HepG2 (cell line): ENCODE results near the gene VPS13D. TPM values are rescaled to one million over a fixed set of nuclear protein-coding genes. Genes with fewer than 3 reads are reported as not detected.

Experiments used
- ATAC-seq: fragments of 200-7000 bp; cut with Tn5 transposase; 3 replicates; pipeline ENCODE4 v1.9.1; 2020; ENCODE audit warnings: mild to moderate bottlenecking, moderate library complexity
- BruUV-seq: library from RNA; stranded (reverse); fragments of 400-500 nt; replicated peaks from 2 replicates; lab custom pipeline; 2021; lab: Mats Ljungman, UMichigan
- CTCF ChIA-PET: fragments of 300-600 bp; formaldehyde crosslinking; extraction: SDS; loops from one replicate; lab custom pipeline; 2021; ENCODE audit warnings: low total read pairs, inconsistent platforms, low intra/inter-chr PET ratio; lab: Yijun Ruan, JAX
- POLR2A ChIA-PET: fragments of 350-600 bp; sonication (Branson Sonifier 250); formaldehyde crosslinking; loops from one replicate; lab custom pipeline; 2020; ENCODE audit warnings: antibody characterized with exemption, inconsistent platforms; lab: Yijun Ruan, JAX
- DNase-seq: peaks from one replicate; pipeline ENCODE4 v3.0.0-alpha.2; 2015; ENCODE audit warnings: low spot score
- FAIRE-seq: peaks from 3 replicates; lab custom pipeline; 2011; peaks lifted over from hg19 to GRCh38; lab: Jason Lieb, UNC
- H2AFZ ChIP-seq: one replicate; pipeline ENCODE4 v1.6.1; 2011; ENCODE audit warnings: low read length, inconsistent platforms
- H3K27ac ChIP-seq: fragments of 300-600 bp; 3 replicates; pipeline ENCODE4 v1.8.0; 2011; ENCODE audit warnings: mixed run types, mild to moderate bottlenecking, mixed read lengths, low read length, inconsistent platforms; ENCODE audit not compliant: insufficient read depth; ENCODE audit errors: extremely low read length
- H3K27me3 ChIP-seq, 2 experiments: fragments of 200-600 bp in 1 of 2; 2 replicates in 1 of 2; 3 replicates in 1 of 2; pipeline versions ENCODE4 v1.6.0 to v1.8.0; 2011; ENCODE audit warnings: low read length in 2 of 2, mild to moderate bottlenecking in 2 of 2, moderate library complexity in 2 of 2, inconsistent platforms in 1 of 2; ENCODE audit not compliant: insufficient read depth in 2 of 2, control insufficient read depth in 1 of 2
- H3K36me3 ChIP-seq, 2 experiments: fragments of 200-600 bp in 1 of 2; replicated peaks in 1 of 2; 2 replicates in 1 of 2; 3 replicates in 1 of 2; pipeline versions ENCODE4 v1.5.1 to v1.8.0; 2011; ENCODE audit warnings: low read length in 2 of 2, inconsistent platforms in 1 of 2; ENCODE audit not compliant: insufficient read depth in 2 of 2, control insufficient read depth in 1 of 2
- H3K4me1 ChIP-seq: 2 replicates; pipeline ENCODE4 v1.5.1; 2012; ENCODE audit warnings: low read length, inconsistent platforms; ENCODE audit not compliant: insufficient read depth
- H3K4me2 ChIP-seq: 2 replicates; pipeline ENCODE4 v1.6.0; 2011; ENCODE audit warnings: low read depth, low read length, inconsistent platforms
- H3K4me3 ChIP-seq, 3 experiments: fragments of 200-600 bp in 1 of 3; sonication (generic), shearing (Covaris generic) in 1 of 3; replicated peaks in 1 of 3; 2 replicates each; pipeline ENCODE4 v1.5.1; 2011 to 2016; ENCODE audit warnings: low read length in 3 of 3, inconsistent platforms in 2 of 3, low read depth in 2 of 3, mild to moderate bottlenecking in 2 of 3, control low read depth in 1 of 3, mixed read lengths in 1 of 3; ENCODE audit not compliant: insufficient read depth in 1 of 3
- H3K79me2 ChIP-seq: one replicate; pipeline ENCODE4 v1.6.1; 2011; ENCODE audit warnings: low read length, inconsistent platforms; ENCODE audit not compliant: insufficient read depth
- H3K9ac ChIP-seq: 2 replicates; pipeline ENCODE4 v1.6.0; 2011; ENCODE audit warnings: mild to moderate bottlenecking, low read depth, low read length, inconsistent platforms; ENCODE audit not compliant: insufficient read depth
- H3K9me3 ChIP-seq: 2 replicates; pipeline ENCODE4 v1.5.1; 2012; ENCODE audit warnings: mild to moderate bottlenecking, low read length
- H4K20me1 ChIP-seq: 2 replicates; pipeline ENCODE4 v1.6.0; 2011; ENCODE audit warnings: inconsistent platforms, mild to moderate bottlenecking, low read length, moderate library complexity; ENCODE audit not compliant: insufficient read depth
- AGO2 ChIP-seq: fragments of 200-400 bp; formaldehyde crosslinking; optimal IDR thresholded peaks from 2 replicates; pipeline ENCODE3; 2017; ENCODE audit warnings: mild to moderate bottlenecking, low read depth, low read length, moderate library complexity
- POLR2AphosphoS5 ChIP-seq: IDR thresholded peaks from 2 replicates; pipeline ENCODE4 v1.6.1; 2012; ENCODE audit warnings: low read depth, low read length
- SOX13 ChIP-seq, 3 experiments: fragments of 450-650 bp in 1 of 3; sonication (generic) in 1 of 3; formaldehyde crosslinking in 1 of 3; IDR thresholded peaks in 2 of 3; conservative IDR thresholded peaks in 1 of 3; 2 replicates each; pipeline versions ENCODE4 v1.5.0 to v1.6.1; 2016 to 2020; ENCODE audit warnings: antibody characterized with exemption in 1 of 3, mild to moderate bottlenecking in 1 of 3, missing compliant biosample characterization in 1 of 3, missing genetic modification reagents in 1 of 3, moderate library complexity in 1 of 3
- SRSF9 ChIP-seq: fragments of 200-400 bp; formaldehyde crosslinking; IDR thresholded peaks from 2 replicates; pipeline ENCODE4 v1.6.1; 2018; ENCODE audit warnings: borderline replicate concordance, mild to moderate bottlenecking, low read depth, low read length; ENCODE audit not compliant: insufficient read depth, poor library complexity, severe bottlenecking
- U2AF1 ChIP-seq: fragments of 200-400 bp; formaldehyde crosslinking; optimal IDR thresholded peaks from 2 replicates; pipeline ENCODE3; 2017; ENCODE audit warnings: mild to moderate bottlenecking, low read depth, low read length
- WGBS: methylation state at CpG from one replicate; pipeline ENCODE4 v1.1.6; 2017; ENCODE audit warnings: low lambda C conversion rate; 5-methylcytosine and 5-hydroxymethylcytosine counted together
- in situ Hi-C: cut with HindIII; loops from 2 replicates; pipeline ENCODE4 v1.10.0; 2017; ENCODE audit warnings: low pct_unique_long_range_greater_than_20kb; ENCODE audit not compliant: extremely low pct_ligation_motif_present
- intact Hi-C: fragments of 100-400 bp; cut with micrococcal nuclease; formaldehyde crosslinking; loops from one replicate; pipeline ENCODE4 v1.10.0; 2022; ENCODE audit not compliant: unreplicated experiment
- polyA plus RNA-seq, 8 experiments: library from polyadenylated mRNA; depleted of rRNA in 3 of 8; stranded (reverse) in 7 of 8; unstranded in 1 of 8; fragments of >200 nt; fragmentation: Illumina TruSeq in 4 of 8; extraction: Trizol in 4 of 8; gene quantifications; 2 replicates each; pipeline versions ENCODE4 v1.2.1 to v1.2.3, GENCODE V29; 2011 to 2016; ENCODE audit warnings: low read depth in 4 of 8, missing spikeins in 1 of 8, mixed read lengths in 1 of 8; ENCODE audit not compliant: insufficient read depth in 1 of 8
- total RNA-seq, 5 experiments: library from RNA; depleted of rRNA; stranded (reverse); fragments of >200 nt; fragmentation: Illumina TruSeq; extraction: Trizol; gene quantifications; 2 replicates each; pipeline ENCODE4 v1.2.3, GENCODE V29; 2016; ENCODE audit warnings: low read depth in 1 of 5
- TF ChIP-seq, protein P1 (sequence below): sonication (generic); formaldehyde crosslinking; IDR thresholded peaks from 2 replicates; pipeline ENCODE4 v1.9.0; 2021; ENCODE audit warnings: mild to moderate bottlenecking, missing genetic modification reagents
- TF ChIP-seq, protein P2 (sequence below): sonication (generic); formaldehyde crosslinking; IDR thresholded peaks from 2 replicates; pipeline ENCODE4 v1.5.0; 2020; ENCODE audit warnings: missing genetic modification reagents
- TF ChIP-seq, protein P3 (sequence below): sonication (generic); formaldehyde crosslinking; conservative IDR thresholded peaks from 2 replicates; pipeline ENCODE4 v1.8.0; 2022; ENCODE audit warnings: low read depth, missing genetic modification reagents

Gene VPS13D
- total and polyA plus RNA-seq, 2 of the 13 experiments (the other 11 are each of a cell fraction or from before 2014, with no cell fraction given): 8.6 to 13.9 TPM

DNA sequence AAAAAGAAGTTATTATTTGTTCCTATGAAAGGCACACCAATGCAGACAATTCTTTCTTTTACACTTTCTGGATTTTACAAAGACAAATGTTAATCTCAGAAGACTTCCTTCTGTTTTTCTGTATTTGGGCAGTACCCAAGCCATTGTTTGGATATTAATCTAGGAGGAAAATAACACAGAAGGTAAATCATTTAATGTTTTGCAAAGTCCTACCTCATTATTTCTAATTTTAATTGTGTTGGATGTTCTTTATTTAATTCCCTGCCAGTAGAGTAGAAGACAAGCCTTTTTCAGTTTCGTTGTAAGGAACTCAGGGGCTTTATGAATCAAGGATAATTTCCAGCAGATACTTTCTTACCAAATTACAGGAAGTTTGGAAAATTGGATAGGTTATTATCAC lies 118.3 kb downstream of the VPS13D start:
- in situ Hi-C loops: no loop called here
- POLR2A ChIA-PET: interaction anchor here (1.1 kb wide), 1 partner anchor 271 kb away, joined by 3 read pairs; no protein-coding TSS in a partner anchor

More for the DNA sequence above, 118.3 kb downstream of the VPS13D start:
- no peak overlapping the region for H3K4me2 ChIP-seq
- WGBS: 93% methylated on average over 1 of the region's 1 CpG
- no peak overlapping the region for H3K27ac ChIP-seq
- H3K4me3 ChIP-seq: no peak overlapping the region
- no peak overlapping the region for H3K9ac ChIP-seq
- no TSS peak for BruUV-seq
- H3K27me3 ChIP-seq: no peaks in the 10 kb centered on the region
- H3K79me2 ChIP-seq: no peaks in the 10 kb centered on the region
- H4K20me1 ChIP-seq: no peaks in the 10 kb centered on the region
- CTCF ChIA-PET: no interaction called here
- peaks cover 7 to 25% of the 10 kb centered on the region in 2 experiments; a peak in 4 of 5 replicates for H3K36me3 ChIP-seq
- ATAC-seq: no peak
- TF ChIP-seq, protein P1, sequence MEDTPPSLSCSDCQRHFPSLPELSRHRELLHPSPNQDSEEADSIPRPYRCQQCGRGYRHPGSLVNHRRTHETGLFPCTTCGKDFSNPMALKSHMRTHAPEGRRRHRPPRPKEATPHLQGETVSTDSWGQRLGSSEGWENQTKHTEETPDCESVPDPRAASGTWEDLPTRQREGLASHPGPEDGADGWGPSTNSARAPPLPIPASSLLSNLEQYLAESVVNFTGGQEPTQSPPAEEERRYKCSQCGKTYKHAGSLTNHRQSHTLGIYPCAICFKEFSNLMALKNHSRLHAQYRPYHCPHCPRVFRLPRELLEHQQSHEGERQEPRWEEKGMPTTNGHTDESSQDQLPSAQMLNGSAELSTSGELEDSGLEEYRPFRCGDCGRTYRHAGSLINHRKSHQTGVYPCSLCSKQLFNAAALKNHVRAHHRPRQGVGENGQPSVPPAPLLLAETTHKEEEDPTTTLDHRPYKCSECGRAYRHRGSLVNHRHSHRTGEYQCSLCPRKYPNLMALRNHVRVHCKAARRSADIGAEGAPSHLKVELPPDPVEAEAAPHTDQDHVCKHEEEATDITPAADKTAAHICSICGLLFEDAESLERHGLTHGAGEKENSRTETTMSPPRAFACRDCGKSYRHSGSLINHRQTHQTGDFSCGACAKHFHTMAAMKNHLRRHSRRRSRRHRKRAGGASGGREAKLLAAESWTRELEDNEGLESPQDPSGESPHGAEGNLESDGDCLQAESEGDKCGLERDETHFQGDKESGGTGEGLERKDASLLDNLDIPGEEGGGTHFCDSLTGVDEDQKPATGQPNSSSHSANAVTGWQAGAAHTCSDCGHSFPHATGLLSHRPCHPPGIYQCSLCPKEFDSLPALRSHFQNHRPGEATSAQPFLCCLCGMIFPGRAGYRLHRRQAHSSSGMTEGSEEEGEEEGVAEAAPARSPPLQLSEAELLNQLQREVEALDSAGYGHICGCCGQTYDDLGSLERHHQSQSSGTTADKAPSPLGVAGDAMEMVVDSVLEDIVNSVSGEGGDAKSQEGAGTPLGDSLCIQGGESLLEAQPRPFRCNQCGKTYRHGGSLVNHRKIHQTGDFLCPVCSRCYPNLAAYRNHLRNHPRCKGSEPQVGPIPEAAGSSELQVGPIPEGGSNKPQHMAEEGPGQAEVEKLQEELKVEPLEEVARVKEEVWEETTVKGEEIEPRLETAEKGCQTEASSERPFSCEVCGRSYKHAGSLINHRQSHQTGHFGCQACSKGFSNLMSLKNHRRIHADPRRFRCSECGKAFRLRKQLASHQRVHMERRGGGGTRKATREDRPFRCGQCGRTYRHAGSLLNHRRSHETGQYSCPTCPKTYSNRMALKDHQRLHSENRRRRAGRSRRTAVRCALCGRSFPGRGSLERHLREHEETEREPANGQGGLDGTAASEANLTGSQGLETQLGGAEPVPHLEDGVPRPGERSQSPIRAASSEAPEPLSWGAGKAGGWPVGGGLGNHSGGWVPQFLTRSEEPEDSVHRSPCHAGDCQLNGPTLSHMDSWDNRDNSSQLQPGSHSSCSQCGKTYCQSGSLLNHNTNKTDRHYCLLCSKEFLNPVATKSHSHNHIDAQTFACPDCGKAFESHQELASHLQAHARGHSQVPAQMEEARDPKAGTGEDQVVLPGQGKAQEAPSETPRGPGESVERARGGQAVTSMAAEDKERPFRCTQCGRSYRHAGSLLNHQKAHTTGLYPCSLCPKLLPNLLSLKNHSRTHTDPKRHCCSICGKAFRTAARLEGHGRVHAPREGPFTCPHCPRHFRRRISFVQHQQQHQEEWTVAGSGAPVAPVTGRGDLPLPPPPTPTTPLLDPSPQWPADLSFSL (CRISPR knock-in tag): no peak
- no peak for TF ChIP-seq POLR2AphosphoS5
- TF ChIP-seq, protein P2, sequence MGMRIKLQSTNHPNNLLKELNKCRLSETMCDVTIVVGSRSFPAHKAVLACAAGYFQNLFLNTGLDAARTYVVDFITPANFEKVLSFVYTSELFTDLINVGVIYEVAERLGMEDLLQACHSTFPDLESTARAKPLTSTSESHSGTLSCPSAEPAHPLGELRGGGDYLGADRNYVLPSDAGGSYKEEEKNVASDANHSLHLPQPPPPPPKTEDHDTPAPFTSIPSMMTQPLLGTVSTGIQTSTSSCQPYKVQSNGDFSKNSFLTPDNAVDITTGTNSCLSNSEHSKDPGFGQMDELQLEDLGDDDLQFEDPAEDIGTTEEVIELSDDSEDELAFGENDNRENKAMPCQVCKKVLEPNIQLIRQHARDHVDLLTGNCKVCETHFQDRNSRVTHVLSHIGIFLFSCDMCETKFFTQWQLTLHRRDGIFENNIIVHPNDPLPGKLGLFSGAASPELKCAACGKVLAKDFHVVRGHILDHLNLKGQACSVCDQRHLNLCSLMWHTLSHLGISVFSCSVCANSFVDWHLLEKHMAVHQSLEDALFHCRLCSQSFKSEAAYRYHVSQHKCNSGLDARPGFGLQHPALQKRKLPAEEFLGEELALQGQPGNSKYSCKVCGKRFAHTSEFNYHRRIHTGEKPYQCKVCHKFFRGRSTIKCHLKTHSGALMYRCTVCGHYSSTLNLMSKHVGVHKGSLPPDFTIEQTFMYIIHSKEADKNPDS: no peak
- TF ChIP-seq U2AF1: no peak
- no peak for TF ChIP-seq AGO2
- TF ChIP-seq, protein P3, sequence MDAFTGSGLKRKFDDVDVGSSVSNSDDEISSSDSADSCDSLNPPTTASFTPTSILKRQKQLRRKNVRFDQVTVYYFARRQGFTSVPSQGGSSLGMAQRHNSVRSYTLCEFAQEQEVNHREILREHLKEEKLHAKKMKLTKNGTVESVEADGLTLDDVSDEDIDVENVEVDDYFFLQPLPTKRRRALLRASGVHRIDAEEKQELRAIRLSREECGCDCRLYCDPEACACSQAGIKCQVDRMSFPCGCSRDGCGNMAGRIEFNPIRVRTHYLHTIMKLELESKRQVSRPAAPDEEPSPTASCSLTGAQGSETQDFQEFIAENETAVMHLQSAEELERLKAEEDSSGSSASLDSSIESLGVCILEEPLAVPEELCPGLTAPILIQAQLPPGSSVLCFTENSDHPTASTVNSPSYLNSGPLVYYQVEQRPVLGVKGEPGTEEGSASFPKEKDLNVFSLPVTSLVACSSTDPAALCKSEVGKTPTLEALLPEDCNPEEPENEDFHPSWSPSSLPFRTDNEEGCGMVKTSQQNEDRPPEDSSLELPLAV (CRISPR knock-in tag): no peak
- TF ChIP-seq SRSF9: no peak
- TF ChIP-seq SOX13 (IDR thresholded peaks at IDR 0.05): no peak
- TF ChIP-seq SOX13 (CRISPR knock-in tag; conservative IDR thresholded peaks at IDR 0.05 in 1 of 2, IDR thresholded peaks at IDR 0.05 in 1 of 2): no peak
- FAIRE-seq: no peak
- DNase-seq: no peak
- peaks cover 6% of the 10 kb centered on the region for H3K9me3 ChIP-seq
- intact Hi-C loops: no loop called here
- H3K4me1 ChIP-seq: peaks cover 20% of the 10 kb centered on the region
- H2AFZ ChIP-seq: no peak overlapping the region
